H1 (cell line): ENCODE results near the gene MCUR1. TPM values are rescaled to one million over a fixed set of nuclear protein-coding genes. Genes with fewer than 3 reads are reported as not detected.

Experiments
- CTCF ChIA-PET: fragments of 300-600 bp; sonication (Branson Sonifier 250); formaldehyde crosslinking; loops from one replicate; lab custom pipeline; 2021; ENCODE audit not compliant: partially characterized antibody; lab: Charles Lee
- POLR2A ChIA-PET: fragments of 300-600 bp; sonication (Branson Sonifier 250); formaldehyde crosslinking; loops from one replicate; lab custom pipeline; 2021; ENCODE audit warnings: inconsistent platforms; ENCODE audit not compliant: partially characterized antibody; lab: Charles Lee
- DNase-seq, 2 experiments: peaks; one replicate each; pipeline versions ENCODE4 v3.0.0 to v3.0.0-alpha.2; 2010 to 2022; ENCODE audit warnings: low spot score in 2 of 2, low read depth in 1 of 2, mixed read lengths in 1 of 2
- FAIRE-seq: peaks from 2 replicates; lab custom pipeline; 2011; peaks lifted over from hg19 to GRCh38; lab: Jason Lieb, UNC
- H2AFZ ChIP-seq: 2 replicates; pipeline ENCODE4 v1.8.1; 2012; ENCODE audit warnings: low read length, inconsistent platforms
- H2AK5ac ChIP-seq: 2 replicates; pipeline ENCODE4 v1.6.1; 2013; ENCODE audit warnings: low read depth, low read length
- H2BK120ac ChIP-seq: replicated peaks from 2 replicates; pipeline ENCODE3; 2013; ENCODE audit warnings: low read depth, low read length, inconsistent platforms
- H2BK12ac ChIP-seq: 2 replicates; pipeline ENCODE4 v1.6.1; 2013; ENCODE audit warnings: low read depth, low read length
- H2BK15ac ChIP-seq: 2 replicates; pipeline ENCODE4 v1.6.1; 2013; ENCODE audit warnings: low read length
- H2BK20ac ChIP-seq: 2 replicates; pipeline ENCODE4 v1.6.1; 2013; ENCODE audit warnings: low read length
- H2BK5ac ChIP-seq: 2 replicates; pipeline ENCODE4 v1.6.1; 2013; ENCODE audit warnings: low read depth, low read length
- H3K14ac ChIP-seq: 2 replicates; pipeline ENCODE4 v1.6.1; 2013; ENCODE audit warnings: inconsistent platforms; ENCODE audit not compliant: insufficient read length
- H3K18ac ChIP-seq: 2 replicates; pipeline ENCODE4 v1.6.1; 2013; ENCODE audit warnings: low read length; ENCODE audit errors: extremely low read depth
- H3K23ac ChIP-seq: 2 replicates; pipeline ENCODE4 v1.6.1; 2013; ENCODE audit warnings: inconsistent platforms; ENCODE audit not compliant: insufficient read length
- H3K23me2 ChIP-seq: 2 replicates; pipeline ENCODE4 v1.6.1; 2013; ENCODE audit warnings: low read depth, low read length
- H3K27ac ChIP-seq: 2 replicates; pipeline ENCODE4 v1.6.1; 2011; ENCODE audit warnings: low read depth, low read length, inconsistent platforms
- H3K27me3 ChIP-seq, 4 experiments: replicated peaks in 1 of 4; 1 replicate in 1 of 4; 2 replicates in 3 of 4; pipeline versions ENCODE4 v1.6.1 to v1.8.1; 2011 to 2013; ENCODE audit warnings: low read length in 3 of 4, mild to moderate bottlenecking in 3 of 4, inconsistent platforms in 2 of 4, mixed read lengths in 2 of 4, moderate library complexity in 1 of 4; ENCODE audit not compliant: control insufficient read depth in 3 of 4, insufficient read depth in 3 of 4; ENCODE audit errors: extremely low read depth in 1 of 4
- H3K36me3 ChIP-seq, 4 experiments: 2 replicates each; pipeline versions ENCODE4 v1.6.1 to v1.8.1; 2011 to 2013; ENCODE audit warnings: mild to moderate bottlenecking in 4 of 4, low read length in 3 of 4, moderate library complexity in 2 of 4, control low read depth in 1 of 4, inconsistent platforms in 1 of 4; ENCODE audit not compliant: insufficient read depth in 4 of 4, control insufficient read depth in 2 of 4
- H3K4ac ChIP-seq: replicated peaks from 2 replicates; pipeline ENCODE3; 2013; ENCODE audit warnings: low read length, low read depth, mixed read lengths, inconsistent platforms; ENCODE audit not compliant: insufficient read length
- H3K4me1 ChIP-seq, 4 experiments: replicated peaks in 1 of 4; 1 replicate in 1 of 4; 2 replicates in 3 of 4; pipeline versions ENCODE4 v1.6.1 to v1.8.1; 2011 to 2013; ENCODE audit warnings: low read length in 3 of 4, inconsistent platforms in 2 of 4, mixed read lengths in 1 of 4; ENCODE audit not compliant: insufficient read depth in 4 of 4, control insufficient read depth in 3 of 4
- H3K4me2 ChIP-seq, 2 experiments: 2 replicates each; pipeline versions ENCODE4 v1.6.1 to v1.8.1; 2011 to 2013; ENCODE audit warnings: low read depth in 2 of 2, low read length in 2 of 2, control low read depth in 1 of 2, inconsistent platforms in 1 of 2, mild to moderate bottlenecking in 1 of 2; ENCODE audit not compliant: insufficient read depth in 1 of 2
- H3K4me3 ChIP-seq, 4 experiments: fragments of 200-600, 300-600 bp in 1 of 4; sonication (generic), shearing (Covaris generic), sonication (Bioruptor Twin) in 1 of 4; 2 replicates each; pipeline versions ENCODE4 v1.5.1 to v1.8.1; 2011 to 2016; ENCODE audit warnings: low read length in 4 of 4, low read depth in 3 of 4, control low read depth in 2 of 4, inconsistent platforms in 2 of 4, mild to moderate bottlenecking in 2 of 4, mixed read lengths in 1 of 4, moderate library complexity in 1 of 4; ENCODE audit not compliant: insufficient read depth in 2 of 4; ENCODE audit errors: extremely low read depth in 1 of 4
- H3K56ac ChIP-seq: replicated peaks from 2 replicates; pipeline ENCODE3; 2013; ENCODE audit warnings: low read depth, mild to moderate bottlenecking, mixed read lengths, low read length, inconsistent platforms; ENCODE audit not compliant: insufficient read length
- H3K79me1 ChIP-seq: 2 replicates; pipeline ENCODE4 v1.6.1; 2013; ENCODE audit warnings: low read depth, low read length, control low read depth
- H3K79me2 ChIP-seq, 2 experiments: 2 replicates each; pipeline versions ENCODE4 v1.6.1 to v1.8.1; 2012 to 2013; ENCODE audit warnings: low read length in 2 of 2, mild to moderate bottlenecking in 2 of 2, inconsistent platforms in 1 of 2; ENCODE audit not compliant: insufficient read depth in 2 of 2, control insufficient read depth in 1 of 2
- H3K9ac ChIP-seq, 4 experiments: replicated peaks in 1 of 4; 1 replicate in 1 of 4; 2 replicates in 3 of 4; pipeline versions ENCODE4 v1.6.1 to v1.8.1; 2011 to 2013; ENCODE audit warnings: low read depth in 3 of 4, low read length in 3 of 4, control low read depth in 2 of 4, mild to moderate bottlenecking in 2 of 4, moderate library complexity in 2 of 4, inconsistent platforms in 1 of 4; ENCODE audit errors: extremely low read depth in 1 of 4
- H3K9me3 ChIP-seq, 2 experiments: 2 replicates each; pipeline versions ENCODE4 v1.6.1 to v1.8.1; 2012 to 2013; ENCODE audit warnings: mild to moderate bottlenecking in 2 of 2, moderate library complexity in 2 of 2, control low read depth in 1 of 2, inconsistent platforms in 1 of 2, low read depth in 1 of 2, low read length in 1 of 2, mixed read lengths in 1 of 2; ENCODE audit not compliant: insufficient read depth in 2 of 2
- H4K20me1 ChIP-seq, 2 experiments: replicated peaks in 1 of 2; 2 replicates each; pipeline versions ENCODE3 to v1.8.1; 2011 to 2013; ENCODE audit warnings: inconsistent platforms in 2 of 2, low read length in 2 of 2, mild to moderate bottlenecking in 1 of 2; ENCODE audit not compliant: insufficient read depth in 2 of 2, control insufficient read depth in 1 of 2
- H4K5ac ChIP-seq: 2 replicates; pipeline ENCODE4 v1.6.1; 2013; ENCODE audit warnings: low read length, low read depth, mixed read lengths, inconsistent platforms; ENCODE audit not compliant: insufficient read length
- H4K8ac ChIP-seq: 2 replicates; pipeline ENCODE4 v1.8.0; 2013; ENCODE audit warnings: mild to moderate bottlenecking, moderate library complexity, low read length, inconsistent platforms; ENCODE audit not compliant: insufficient read depth; ENCODE audit errors: extremely low read depth
- H4K91ac ChIP-seq: replicated peaks from 2 replicates; pipeline ENCODE3; 2013; ENCODE audit warnings: low read length, mixed read lengths, inconsistent platforms; ENCODE audit not compliant: insufficient read length
- ATF3 ChIP-seq: IDR thresholded peaks from 2 replicates; pipeline ENCODE4 v1.6.1; 2011; ENCODE audit warnings: low read depth, mild to moderate bottlenecking, low read length; ENCODE audit not compliant: insufficient read depth
- BACH1 ChIP-seq: IDR thresholded peaks from 2 replicates; pipeline ENCODE4 v1.6.1; 2012; ENCODE audit warnings: low read length, improper control_type of control experiment
- HDAC2 ChIP-seq, 2 experiments: fragments of 300-600 bp in 1 of 2; sonication (generic) in 1 of 2; IDR thresholded peaks; 2 replicates each; pipeline ENCODE4 v1.6.1; 2011 to 2012; ENCODE audit warnings: low read depth in 2 of 2, low read length in 2 of 2, mild to moderate bottlenecking in 2 of 2, moderate library complexity in 2 of 2, borderline replicate concordance in 1 of 2, inconsistent platforms in 1 of 2
- HDAC6 ChIP-seq: IDR thresholded peaks from one replicate; pipeline ENCODE4 v1.7.1; 2012; ENCODE audit warnings: low read depth, mild to moderate bottlenecking, inconsistent platforms, low read length, moderate library complexity
- JUN ChIP-seq: IDR thresholded peaks from 2 replicates; pipeline ENCODE4 v1.6.1; 2011; ENCODE audit warnings: low read depth, mild to moderate bottlenecking, improper control_type of control experiment, low read length
- KDM1A ChIP-seq: fragments of 200-600, 300-600 bp; sonication (generic); IDR thresholded peaks from 2 replicates; pipeline ENCODE4 v1.7.1; 2016; ENCODE audit warnings: mild to moderate bottlenecking, low read length, borderline replicate concordance
- MAX ChIP-seq: IDR thresholded peaks from 2 replicates; pipeline ENCODE4 v1.6.1; 2012; ENCODE audit warnings: inconsistent platforms
- RBBP5 ChIP-seq: IDR thresholded peaks from 2 replicates; pipeline ENCODE4 v1.7.1; 2012; ENCODE audit warnings: low read depth, mild to moderate bottlenecking, inconsistent platforms, low read length, moderate library complexity, borderline replicate concordance
- RNF2 ChIP-seq: fragments of 200-900, 300-1000 bp; sonication (generic); IDR thresholded peaks from 2 replicates; pipeline ENCODE4 v1.7.1; 2016; ENCODE audit warnings: borderline replicate concordance, low read depth, mild to moderate bottlenecking, antibody characterized with exemption, low read length; ENCODE audit not compliant: poor library complexity, severe bottlenecking; ENCODE audit errors: missing control alignments
- SIRT6 ChIP-seq: IDR thresholded peaks from one replicate; pipeline ENCODE4 v1.7.1; 2012; ENCODE audit warnings: low read length, inconsistent platforms
- SIX5 ChIP-seq: IDR thresholded peaks from 2 replicates; pipeline ENCODE4 v1.6.1; 2011; ENCODE audit warnings: mild to moderate bottlenecking, low read depth, low read length
- TCF12 ChIP-seq: IDR thresholded peaks from 2 replicates; pipeline ENCODE4 v1.6.1; 2011; ENCODE audit warnings: low read depth, mild to moderate bottlenecking, low read length
- TEAD4 ChIP-seq: IDR thresholded peaks from 2 replicates; pipeline ENCODE4 v1.6.1; 2012; ENCODE audit warnings: low read depth, low read length, inconsistent platforms, mixed read lengths
- WGBS, 2 experiments: shearing (Covaris generic) in 1 of 2; methylation state at CpG; one replicate each; pipeline versions ENCODE4 v1.1.6 to v1.1.7; 2013 to 2015; ENCODE audit warnings: low lambda C conversion rate in 2 of 2, mixed read lengths in 2 of 2, inconsistent platforms in 1 of 2, low coverage in 1 of 2, missing lambda C conversion rate in 1 of 2; ENCODE audit not compliant: insufficient replicate concordance in 2 of 2, insufficient coverage in 1 of 2, insufficient read length in 1 of 2; ENCODE audit errors: extremely low coverage in 1 of 2, missing lambda C conversion rate in 1 of 2; 5-methylcytosine and 5-hydroxymethylcytosine counted together
- polyA plus RNA-seq, 7 experiments: library from polyadenylated mRNA; depleted of rRNA in 3 of 7; stranded (reverse) in 5 of 7; unstranded in 2 of 7; fragments of >200 nt in 5 of 7; fragments of 200-250 nt in 2 of 7; gene quantifications; 1 replicate in 5 of 7; 2 replicates in 1 of 7; 4 replicates in 1 of 7; pipeline versions ENCODE4 v1.2.1 to v1.2.3, GENCODE V29; 2011 to 2013; ENCODE audit warnings: missing spikeins in 2 of 7, mixed read lengths in 2 of 7
- total RNA-seq: library from RNA; stranded (reverse); fragmentation: NEBNext Ultra II Directional; extraction: Animal tissue kit (Norgen Biotek cat#: 25700); gene quantifications from 2 replicates; pipeline ENCODE4 v1.2.1, GENCODE V29; 2021

Gene MCUR1
- total and polyA plus RNA-seq, 2 of the 8 experiments (the other 6 are each of a cell fraction or from before 2014, with no cell fraction given) = 9.6 to 37.3 TPM

- no peak overlapping the region for H2BK120ac ChIP-seq
- no peaks in the 10 kb centered on the region for H3K4me1 ChIP-seq
- no peak for DNase-seq
- H3K79me1 ChIP-seq = no peaks in the 10 kb centered on the region; the same call in 1 of the 2 replicates
- H2AFZ ChIP-seq = no peak overlapping the region
- H3K36me3 ChIP-seq = no peaks in the 10 kb centered on the region
- H3K18ac ChIP-seq = no peak overlapping the region
- ChIA-PET CTCF (interaction anchor here (1.0 to 1.2 kb wide), 2 partner anchors 13 to 121 kb away, joined by 3 read pairs; no protein-coding TSS in a partner anchor), POLR2A (no interaction called here)
- no peak overlapping the region for H3K27ac ChIP-seq
- no peak overlapping the region for H3K23ac ChIP-seq
- no peak overlapping the region for H3K9ac ChIP-seq
- no peak overlapping the region for H3K56ac ChIP-seq
- no peak overlapping the region for H3K4me2 ChIP-seq
- WGBS, 2 experiments = 94% methylated on average over 6 of the region's 6 CpGs; no CpG with 5 or more reads in 1 of the 2 experiments
- H4K8ac ChIP-seq = no peak overlapping the region
- no peak overlapping the region for H2BK5ac ChIP-seq
- no peak overlapping the region for H2BK15ac ChIP-seq
- no peaks in the 10 kb centered on the region for H4K20me1 ChIP-seq
- H2AK5ac ChIP-seq = no peak overlapping the region
- no peak overlapping the region for H4K5ac ChIP-seq
- FAIRE-seq = no peak
- no peak overlapping the region for H2BK12ac ChIP-seq
- no peaks in the 10 kb centered on the region for H3K79me2 ChIP-seq
- H3K9me3 ChIP-seq = no peaks in the 10 kb centered on the region
- H3K4me3 ChIP-seq = no peak overlapping the region
- no peaks in the 10 kb centered on the region for H3K23me2 ChIP-seq
- no peak overlapping the region for H2BK20ac ChIP-seq
- no peaks in the 10 kb centered on the region for H3K27me3 ChIP-seq
- H4K91ac ChIP-seq = no peak overlapping the region
- no peak overlapping the region for H3K14ac ChIP-seq
- H3K4ac ChIP-seq = no peak overlapping the region
- TF ChIP-seq RBBP5 (no peak), BACH1 (no peak), SIX5 (no peak), SIRT6 (no peak), TCF12 (no peak), HDAC6 (no peak), TEAD4 (no peak), JUN (no peak), MAX (no peak), RNF2 (no peak), HDAC2 (IDR thresholded peaks at IDR 0.05; ENCODE audit: borderline replicate concordance in 1 of 2, low read depth in 2 of 2, low read length in 2 of 2) (no peak), KDM1A (no peak), ATF3 (no peak)
Measured at GRCh38 chr6:13778028-13778427, 36.3 kb downstream of the MCUR1 start.
